Neural cell (in vitro differentiated cells): ENCODE measurements around the gene CRB3. TPM values are rescaled to one million over a fixed set of nuclear protein-coding genes. Genes with fewer than 3 reads are reported as not detected.

Source experiments
- H2AFZ ChIP-seq: fragments of 200-600, 300-800 bp; sonication (generic), shearing (Covaris generic); 2 replicates; pipeline ENCODE4 v1.6.0; 2014; ENCODE audit warnings: low read depth, mild to moderate bottlenecking, antibody characterized with exemption, low read length, moderate library complexity
- H3F3A ChIP-seq: fragments of 200-600 bp; shearing (Covaris generic); 2 replicates; pipeline ENCODE4 v1.6.1; 2016; ENCODE audit warnings: mild to moderate bottlenecking, moderate library complexity, mixed read lengths, antibody characterized with exemption, low read length; ENCODE audit not compliant: insufficient read depth, poor library complexity, severe bottlenecking
- H3K27ac ChIP-seq: fragments of 200-600, 300-800 bp; sonication (generic), shearing (Covaris generic); 2 replicates; pipeline ENCODE4 v1.5.1; 2014; ENCODE audit warnings: mild to moderate bottlenecking, low read length, moderate library complexity
- H3K27me3 ChIP-seq: fragments of 300-800, 200-600 bp; sonication (generic), shearing (Covaris generic); 2 replicates; pipeline ENCODE4 v1.6.0; 2014; ENCODE audit warnings: mild to moderate bottlenecking, low read depth, low read length, moderate library complexity; ENCODE audit not compliant: insufficient read depth
- H3K36me3 ChIP-seq: fragments of 300-800, 200-600 bp; sonication (generic), shearing (Covaris generic); 2 replicates; pipeline ENCODE4 v1.5.1; 2014; ENCODE audit warnings: mild to moderate bottlenecking, antibody characterized with exemption, low read length, moderate library complexity; ENCODE audit not compliant: insufficient read depth
- H3K4me2 ChIP-seq: fragments of 300-800, 200-600 bp; sonication (generic), shearing (Covaris generic); 2 replicates; pipeline ENCODE4 v1.6.0; 2014; ENCODE audit warnings: mild to moderate bottlenecking, low read length
- H3K4me3 ChIP-seq: fragments of 300-800, 200-600 bp; sonication (generic), shearing (Covaris generic); 2 replicates; pipeline ENCODE4 v1.5.1; 2014; ENCODE audit warnings: mild to moderate bottlenecking, low read length, moderate library complexity
- H3K79me2 ChIP-seq: fragments of 200-600 bp; shearing (Covaris generic); replicated peaks from 2 replicates; pipeline ENCODE4 v1.6.0; 2014; ENCODE audit warnings: mild to moderate bottlenecking, low read length, moderate library complexity; ENCODE audit not compliant: insufficient read depth
- H3K9ac ChIP-seq: fragments of 300-800, 200-600 bp; sonication (generic), shearing (Covaris generic); 2 replicates; pipeline ENCODE4 v1.6.1; 2016; ENCODE audit warnings: mild to moderate bottlenecking, low read length, mixed read lengths
- H3K9me2 ChIP-seq: fragments of 200-600 bp; shearing (Covaris generic); 2 replicates; pipeline ENCODE4 v1.6.1; 2016; ENCODE audit warnings: mild to moderate bottlenecking, low read length, mixed read lengths; ENCODE audit not compliant: insufficient read depth
- H3K9me3 ChIP-seq: fragments of 200-600, 300-800 bp; sonication (generic), shearing (Covaris generic); 2 replicates; pipeline ENCODE4 v1.6.1; 2016; ENCODE audit warnings: mild to moderate bottlenecking, mixed run types, low read length, moderate library complexity, mixed read lengths
- H4K20me1 ChIP-seq: fragments of 200-600 bp; shearing (Covaris generic); 2 replicates; pipeline ENCODE4 v1.6.1; 2016; ENCODE audit warnings: mild to moderate bottlenecking, mixed run types; ENCODE audit not compliant: insufficient read depth
- EP300 ChIP-seq: fragments of 450-650 bp; conservative IDR thresholded peaks from 2 replicates; pipeline ENCODE4 v1.6.1; 2014; ENCODE audit warnings: antibody characterized with exemption, mild to moderate bottlenecking, moderate library complexity; ENCODE audit not compliant: poor library complexity, severe bottlenecking
- EZH2 ChIP-seq: fragments of 200-600, 300-800 bp; shearing (Covaris generic), sonication (generic); IDR thresholded peaks from 2 replicates; pipeline ENCODE4 v1.6.1; 2014; ENCODE audit warnings: antibody characterized with exemption, low read length, borderline replicate concordance, mild to moderate bottlenecking; ENCODE audit not compliant: insufficient read depth, poor library complexity, severe bottlenecking
- MXI1 ChIP-seq: fragments of 450-650 bp; conservative IDR thresholded peaks from 2 replicates; pipeline ENCODE4 v1.6.1; 2014; ENCODE audit warnings: antibody characterized with exemption, mild to moderate bottlenecking; ENCODE audit not compliant: poor library complexity, severe bottlenecking
- POLR2AphosphoS5 ChIP-seq: IDR thresholded peaks from 2 replicates; pipeline ENCODE4 v1.6.1; 2012
- RAD21 ChIP-seq: fragments of 450-650 bp; conservative IDR thresholded peaks from 2 replicates; pipeline ENCODE4 v1.6.1; 2014; ENCODE audit warnings: antibody characterized with exemption, mild to moderate bottlenecking, moderate library complexity
- SMC3 ChIP-seq: fragments of 450-650 bp; conservative IDR thresholded peaks from 2 replicates; pipeline ENCODE4 v1.6.1; 2014; ENCODE audit warnings: antibody characterized with exemption, mild to moderate bottlenecking, moderate library complexity; ENCODE audit not compliant: poor library complexity
- TAF1 ChIP-seq: IDR thresholded peaks from 2 replicates; pipeline ENCODE4 v1.6.1; 2012; ENCODE audit warnings: low read depth
- polyA plus RNA-seq: library from polyadenylated mRNA; depleted of rRNA; stranded (reverse); fragments of >200 nt; gene quantifications from 2 replicates; pipeline ENCODE4 v1.2.3, GENCODE V29; 2014
- TF ChIP-seq, protein P1 (sequence below): IDR thresholded peaks from 2 replicates; pipeline ENCODE4 v1.6.1; 2012; ENCODE audit warnings: borderline replicate concordance
- TF ChIP-seq, protein P2 (sequence below): fragments of 450-650 bp; IDR thresholded peaks from 2 replicates; pipeline ENCODE4 v1.5.1; 2014; ENCODE audit warnings: antibody characterized with exemption, mild to moderate bottlenecking, moderate library complexity; ENCODE audit not compliant: poor library complexity, severe bottlenecking

Gene CRB3
- polyA plus RNA-seq, 1 donor from 2014 or later: 0.43 TPM

DNA sequence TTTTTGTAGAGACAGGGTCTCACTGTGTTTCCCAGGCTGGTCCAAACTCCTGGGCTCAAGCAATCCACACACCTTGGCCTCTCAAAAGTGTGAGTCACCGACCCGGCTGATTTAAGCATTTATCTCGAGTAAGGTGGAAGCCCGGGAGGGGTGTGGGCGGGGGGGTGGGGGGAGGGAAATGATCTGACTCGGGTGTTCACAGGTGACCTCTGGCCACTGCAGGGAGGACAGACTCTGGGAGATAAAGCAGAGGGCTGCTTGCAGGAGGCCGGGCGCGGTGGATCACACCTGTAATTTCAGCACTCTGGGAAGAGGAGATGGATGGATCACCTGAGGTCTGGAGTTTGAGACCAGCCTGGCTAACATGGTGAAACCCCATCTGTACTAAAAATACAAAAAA lies 9.6 kb downstream of the CRB3 start:
- Histone ChIP-seq H3K27me3 (peaks cover 17% of the 10 kb centered on the region), H3K4me2 (no peak overlapping the region), H3K9me3 (no peaks in the 10 kb centered on the region), H3F3A (no peaks in the 10 kb centered on the region), H3K9me2 (no peaks in the 10 kb centered on the region), H3K79me2 (no peaks in the 10 kb centered on the region), H3K9ac (no peak overlapping the region), H2AFZ (no peak overlapping the region), H3K36me3 (no peaks in the 10 kb centered on the region), H4K20me1 (no peaks in the 10 kb centered on the region), H3K27ac (no peak overlapping the region), H3K4me3 (no peak overlapping the region)
- TF ChIP-seq SMC3: no peak
- TF ChIP-seq, protein P1, sequence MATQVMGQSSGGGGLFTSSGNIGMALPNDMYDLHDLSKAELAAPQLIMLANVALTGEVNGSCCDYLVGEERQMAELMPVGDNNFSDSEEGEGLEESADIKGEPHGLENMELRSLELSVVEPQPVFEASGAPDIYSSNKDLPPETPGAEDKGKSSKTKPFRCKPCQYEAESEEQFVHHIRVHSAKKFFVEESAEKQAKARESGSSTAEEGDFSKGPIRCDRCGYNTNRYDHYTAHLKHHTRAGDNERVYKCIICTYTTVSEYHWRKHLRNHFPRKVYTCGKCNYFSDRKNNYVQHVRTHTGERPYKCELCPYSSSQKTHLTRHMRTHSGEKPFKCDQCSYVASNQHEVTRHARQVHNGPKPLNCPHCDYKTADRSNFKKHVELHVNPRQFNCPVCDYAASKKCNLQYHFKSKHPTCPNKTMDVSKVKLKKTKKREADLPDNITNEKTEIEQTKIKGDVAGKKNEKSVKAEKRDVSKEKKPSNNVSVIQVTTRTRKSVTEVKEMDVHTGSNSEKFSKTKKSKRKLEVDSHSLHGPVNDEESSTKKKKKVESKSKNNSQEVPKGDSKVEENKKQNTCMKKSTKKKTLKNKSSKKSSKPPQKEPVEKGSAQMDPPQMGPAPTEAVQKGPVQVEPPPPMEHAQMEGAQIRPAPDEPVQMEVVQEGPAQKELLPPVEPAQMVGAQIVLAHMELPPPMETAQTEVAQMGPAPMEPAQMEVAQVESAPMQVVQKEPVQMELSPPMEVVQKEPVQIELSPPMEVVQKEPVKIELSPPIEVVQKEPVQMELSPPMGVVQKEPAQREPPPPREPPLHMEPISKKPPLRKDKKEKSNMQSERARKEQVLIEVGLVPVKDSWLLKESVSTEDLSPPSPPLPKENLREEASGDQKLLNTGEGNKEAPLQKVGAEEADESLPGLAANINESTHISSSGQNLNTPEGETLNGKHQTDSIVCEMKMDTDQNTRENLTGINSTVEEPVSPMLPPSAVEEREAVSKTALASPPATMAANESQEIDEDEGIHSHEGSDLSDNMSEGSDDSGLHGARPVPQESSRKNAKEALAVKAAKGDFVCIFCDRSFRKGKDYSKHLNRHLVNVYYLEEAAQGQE: no peak
- no peak for TF ChIP-seq RAD21
- TF ChIP-seq MXI1: no peak
- TF ChIP-seq TAF1: no peak
- TF ChIP-seq, protein P2, sequence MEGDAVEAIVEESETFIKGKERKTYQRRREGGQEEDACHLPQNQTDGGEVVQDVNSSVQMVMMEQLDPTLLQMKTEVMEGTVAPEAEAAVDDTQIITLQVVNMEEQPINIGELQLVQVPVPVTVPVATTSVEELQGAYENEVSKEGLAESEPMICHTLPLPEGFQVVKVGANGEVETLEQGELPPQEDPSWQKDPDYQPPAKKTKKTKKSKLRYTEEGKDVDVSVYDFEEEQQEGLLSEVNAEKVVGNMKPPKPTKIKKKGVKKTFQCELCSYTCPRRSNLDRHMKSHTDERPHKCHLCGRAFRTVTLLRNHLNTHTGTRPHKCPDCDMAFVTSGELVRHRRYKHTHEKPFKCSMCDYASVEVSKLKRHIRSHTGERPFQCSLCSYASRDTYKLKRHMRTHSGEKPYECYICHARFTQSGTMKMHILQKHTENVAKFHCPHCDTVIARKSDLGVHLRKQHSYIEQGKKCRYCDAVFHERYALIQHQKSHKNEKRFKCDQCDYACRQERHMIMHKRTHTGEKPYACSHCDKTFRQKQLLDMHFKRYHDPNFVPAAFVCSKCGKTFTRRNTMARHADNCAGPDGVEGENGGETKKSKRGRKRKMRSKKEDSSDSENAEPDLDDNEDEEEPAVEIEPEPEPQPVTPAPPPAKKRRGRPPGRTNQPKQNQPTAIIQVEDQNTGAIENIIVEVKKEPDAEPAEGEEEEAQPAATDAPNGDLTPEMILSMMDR: no peak
- no peak for TF ChIP-seq POLR2AphosphoS5
- TF ChIP-seq EZH2: no peak
- no peak for TF ChIP-seq EP300

DNA sequence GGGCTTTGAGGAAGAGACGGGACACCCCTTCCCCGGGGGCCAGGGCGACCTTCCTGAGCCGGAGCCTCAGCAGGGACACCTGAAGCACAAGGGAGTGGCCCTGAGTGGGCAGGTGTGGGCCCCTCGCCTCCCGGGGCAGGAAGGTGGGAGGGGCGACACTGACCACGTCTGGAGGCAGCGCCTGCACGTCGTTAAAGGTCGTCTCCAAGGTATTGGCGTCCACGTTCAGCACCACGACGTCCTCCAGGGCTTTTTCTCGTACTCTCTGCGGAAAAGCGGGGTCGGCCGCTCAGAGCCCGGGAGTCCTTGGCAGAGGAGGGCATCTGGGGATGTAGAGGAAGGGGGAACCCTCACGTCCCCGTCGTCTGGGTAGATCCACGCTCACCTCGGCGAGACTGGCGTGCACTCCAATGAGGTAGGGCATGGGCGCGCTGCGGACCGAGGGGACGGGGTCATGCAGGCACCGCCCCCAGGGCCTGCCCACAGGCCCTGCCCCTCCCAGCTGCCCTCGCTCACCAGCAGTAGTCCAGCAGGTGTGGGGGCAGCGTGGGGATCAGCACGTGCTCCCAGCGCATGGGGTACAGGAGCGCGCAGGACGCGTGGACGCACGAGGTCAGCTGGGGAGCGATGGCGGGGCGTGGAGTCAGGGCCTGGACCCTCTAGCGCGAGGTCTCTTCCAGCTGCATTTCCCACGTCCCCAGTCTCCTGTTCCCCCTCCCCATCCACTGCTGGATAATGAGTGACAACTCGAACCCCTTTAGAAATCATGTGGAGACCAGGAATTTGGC lies 11.4 kb downstream of the CRB3 start:
- Histone ChIP-seq H3K27ac (no peak overlapping the region), H3K4me2 (no peak overlapping the region), H3K36me3 (no peaks in the 10 kb centered on the region), H3K4me3 (peak overlapping the region; percentile 62), H3K79me2 (no peaks in the 10 kb centered on the region), H3K9me3 (no peaks in the 10 kb centered on the region), H4K20me1 (no peaks in the 10 kb centered on the region), H3F3A (no peaks in the 10 kb centered on the region), H3K27me3 (peaks cover 17% of the 10 kb centered on the region), H3K9me2 (no peaks in the 10 kb centered on the region), H3K9ac (no peak overlapping the region), H2AFZ (peak overlapping the region; percentile 23)
- peak; percentile 43 for TF ChIP-seq MXI1
- TF ChIP-seq, protein P1: no peak
